NK-92 (cell line): ENCODE measurements around the gene MYRIP.
"Not testable (repeated sequence)": the region's sequence is repeated elsewhere in the genome, so short reads cannot be mapped to it uniquely, and the experiment has no call there.

Experiments used
- DNase-seq: peaks from one replicate; lab custom pipeline; 2025; ENCODE audit not compliant: unreplicated experiment; lab: John Stamatoyannopoulos, UW

Gene MYRIP

GRCh38 chr3:39809181-39809994, at the start of gene MYRIP:
TSS of gene MYRIP (plus strand) at chr3:39809609. CDS start at chr3:39900817, 91,208 bp downstream.
- DNase-seq, result no peak

DNA sequence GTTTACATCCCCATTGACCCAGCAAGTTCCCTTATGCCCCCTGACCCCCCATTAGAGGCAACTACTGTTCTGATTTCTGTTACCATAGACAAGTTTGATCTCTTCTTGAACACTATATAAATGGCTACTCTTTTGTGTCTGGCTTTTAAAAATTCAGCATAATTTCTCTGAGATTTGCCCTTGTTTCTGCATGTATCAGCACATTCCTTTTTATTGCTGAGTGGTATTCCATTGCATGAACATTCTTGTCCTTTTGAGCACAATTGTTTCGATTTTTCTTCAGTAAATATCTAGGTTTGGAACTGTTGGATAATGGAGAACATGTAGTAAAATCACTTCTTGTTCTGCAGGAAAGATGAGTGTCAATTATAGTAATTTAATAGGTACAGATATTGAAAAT, 49.1 kb upstream of the MYRIP start:
- no peak for DNase-seq

GRCh38 chr3:39762537-39763070, 46.8 kb upstream of the MYRIP start:
- DNase-seq, result no peak

DNA sequence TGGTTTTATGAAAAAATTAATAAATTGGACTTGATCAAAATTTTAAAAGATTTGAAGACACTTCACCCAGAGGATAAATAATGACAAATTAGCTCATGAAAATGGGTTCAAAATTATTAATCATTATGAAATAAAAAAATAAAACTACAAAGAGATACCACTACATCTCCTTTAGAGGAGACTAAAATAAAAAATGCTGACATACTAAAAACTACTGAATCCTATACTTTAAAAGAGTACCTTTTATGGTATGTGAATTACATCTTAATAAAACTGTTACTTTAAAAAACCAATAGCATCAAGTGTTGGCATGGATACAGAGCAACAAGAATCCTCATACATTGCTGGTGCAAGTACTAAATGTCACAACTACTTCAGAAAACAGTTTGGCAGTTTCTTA, 46.0 kb upstream of the MYRIP start:
- DNase-seq, result no peak

- no peak for DNase-seq
These were observed 43.8 kb upstream of the MYRIP start for GRCh38 chr3:39765575-39765974.

DNA sequence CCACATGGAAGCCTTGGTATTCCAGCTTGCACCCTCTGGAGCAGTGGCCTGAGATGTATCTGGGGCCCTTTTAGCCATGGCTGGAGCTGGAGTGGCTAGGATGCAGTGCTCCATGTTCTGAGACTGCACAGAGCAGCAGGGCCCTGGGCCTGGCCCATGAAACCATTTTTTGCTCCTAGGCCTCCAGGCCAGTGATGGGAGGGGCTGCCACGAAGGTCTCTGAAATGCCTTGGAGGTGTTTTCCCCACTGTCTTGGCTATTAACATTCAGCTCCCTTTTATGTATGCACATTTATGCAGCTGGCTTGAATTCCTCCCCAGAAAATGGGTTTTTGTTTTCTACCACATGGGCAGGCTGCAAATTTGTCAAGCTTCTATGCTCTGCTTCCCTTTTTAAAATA, 43.0 kb upstream of the MYRIP start:
- DNase-seq, result no peak

DNA sequence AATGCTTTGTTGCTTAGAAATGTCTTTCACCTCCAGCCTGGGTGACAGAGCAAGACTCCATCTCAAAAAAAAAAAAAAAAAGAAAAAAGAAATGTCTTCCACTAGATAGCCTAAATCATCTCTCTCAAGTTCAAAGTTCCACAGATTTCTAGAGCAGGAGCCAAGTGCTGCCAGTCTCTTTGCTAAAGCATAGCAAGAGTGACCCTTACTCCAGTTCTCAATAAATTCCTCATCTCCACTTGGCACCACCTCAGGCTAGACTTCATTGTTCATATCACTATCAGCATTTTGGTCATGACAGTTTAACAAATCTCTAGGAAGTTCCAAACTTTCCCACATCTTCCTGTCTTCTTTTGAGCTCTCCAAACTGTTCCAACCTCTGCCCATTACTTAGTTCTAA, 42.5 kb upstream of the MYRIP start:
- not testable (repeated sequence) for DNase-seq

GRCh38 chr3:39778168-39778567, 31.2 kb upstream of the MYRIP start:
- DNase-seq, result not testable (repeated sequence)

DNA sequence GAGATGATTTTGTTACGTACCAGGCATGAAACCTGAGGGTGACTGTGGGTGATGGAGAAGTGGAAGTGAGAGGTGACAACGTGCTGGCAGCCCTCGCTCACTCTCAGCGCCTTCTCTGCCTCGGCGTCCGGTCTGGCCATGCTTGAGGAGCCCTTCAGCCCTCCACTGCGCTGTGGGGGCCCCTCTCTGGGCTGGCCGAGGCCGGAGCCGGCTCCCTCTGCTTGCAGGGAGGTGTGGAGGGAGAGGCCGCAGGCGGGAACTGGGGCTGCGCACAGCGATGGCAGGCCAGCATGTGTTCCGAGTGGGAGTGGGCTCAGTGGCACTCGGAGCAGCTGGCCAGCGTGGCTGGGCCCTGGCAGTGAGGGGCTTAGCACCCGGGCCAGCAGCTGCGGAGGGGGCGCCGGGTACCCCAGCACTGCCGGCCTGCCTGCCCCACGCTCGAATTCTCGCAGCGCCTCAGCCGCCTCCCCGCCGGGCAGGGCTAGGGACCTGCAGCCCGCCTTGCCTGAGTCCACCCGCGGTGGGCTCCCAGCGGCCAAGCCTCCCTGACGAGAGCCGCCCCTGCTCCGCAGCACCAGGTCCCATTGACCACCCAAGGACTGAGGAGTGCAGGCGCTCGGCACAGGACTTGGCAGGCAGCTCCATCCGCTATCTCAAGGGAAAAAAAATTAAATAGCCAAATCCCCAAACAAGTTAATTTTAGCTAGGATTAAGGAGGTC, 29.7 kb upstream of the MYRIP start:
- no peak for DNase-seq

DNA sequence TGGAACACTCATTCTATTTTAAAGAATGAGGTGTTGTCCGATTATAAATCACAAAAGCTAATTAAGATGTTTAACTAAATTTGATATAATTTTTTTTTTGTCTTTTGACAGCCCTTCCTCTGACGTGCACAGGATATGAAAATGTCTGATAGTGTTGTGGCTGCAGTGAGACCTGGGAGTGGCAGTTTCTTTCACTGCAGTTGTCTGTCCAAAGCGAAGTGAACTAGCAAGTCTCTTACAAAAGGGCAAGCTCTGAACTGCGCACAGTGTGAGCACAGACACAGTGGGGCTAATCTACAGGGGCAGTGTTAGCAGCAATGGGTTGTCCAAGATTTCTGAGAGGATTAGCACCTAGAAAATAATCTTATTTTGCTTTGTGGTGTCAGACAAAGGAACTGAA, 29.1 kb upstream of the MYRIP start:
- DNase-seq, result no peak

GRCh38 chr3:39781025-39781424, 28.4 kb upstream of the MYRIP start:
- no peak for DNase-seq

DNA sequence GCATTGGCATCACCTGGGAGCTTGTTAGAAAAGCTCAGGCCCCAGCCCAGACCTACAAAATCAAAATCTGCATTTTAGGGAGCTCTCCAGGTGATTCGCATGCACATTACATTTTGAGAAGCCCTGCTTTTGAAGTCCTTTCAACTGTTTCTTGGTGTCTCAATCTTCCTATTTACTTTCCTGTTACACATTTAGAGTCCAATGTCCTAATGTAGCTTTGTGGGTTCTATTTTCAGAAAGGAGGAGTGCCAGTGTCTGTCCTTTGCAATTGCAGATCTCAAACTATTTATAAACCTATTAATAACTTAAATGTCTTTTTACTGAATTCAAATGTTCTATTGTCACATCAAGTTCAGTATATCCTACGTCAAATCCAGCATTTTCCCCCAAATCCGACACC, 27.8 kb upstream of the MYRIP start:
- DNase-seq, result no peak

- no peak for DNase-seq
These were observed 25.7 kb upstream of the MYRIP start for GRCh38 chr3:39783680-39784079.

DNA sequence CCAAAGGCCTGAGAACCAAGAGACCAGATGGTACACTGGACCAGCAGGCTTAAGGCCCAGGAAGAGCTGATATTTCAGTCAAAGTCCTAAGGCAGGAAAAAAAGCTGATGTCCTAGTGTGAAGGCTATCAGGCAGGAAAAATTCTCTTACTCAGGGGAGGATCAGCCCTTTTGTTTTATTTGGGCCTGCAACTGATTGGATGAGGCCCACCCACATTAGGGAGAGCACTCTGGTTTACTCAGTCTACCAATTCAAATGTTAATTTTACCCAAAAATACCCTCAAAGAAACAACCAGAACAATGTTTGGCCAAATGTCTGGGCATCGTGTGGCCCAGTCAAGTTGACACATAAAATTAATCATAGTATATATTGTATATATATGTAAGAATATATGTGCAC, 24.5 kb upstream of the MYRIP start:
- DNase-seq, result no peak

GRCh38 chr3:39788128-39788883, 21.1 kb upstream of the MYRIP start:
- DNase-seq, result no peak

DNA sequence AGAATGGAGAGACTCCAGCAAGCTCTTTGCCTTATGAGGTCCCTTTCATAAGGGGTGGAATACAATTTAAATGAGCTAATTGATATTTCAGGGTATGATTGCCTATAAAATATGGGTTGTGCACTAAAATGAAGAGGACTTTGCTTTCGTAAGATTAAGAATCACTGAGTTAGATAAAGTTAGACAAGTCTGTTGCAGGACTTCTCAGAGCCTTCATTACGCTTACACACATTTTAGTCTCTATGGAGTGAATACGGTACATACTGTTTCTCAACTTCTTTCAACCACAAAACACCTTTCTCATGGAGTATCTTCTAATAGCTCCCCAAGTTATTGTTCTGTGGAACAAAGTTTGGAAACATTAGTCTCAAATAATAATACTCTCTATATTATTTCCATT, 17.8 kb upstream of the MYRIP start:
- DNase-seq, result no peak

GRCh38 chr3:39794880-39795279, 14.5 kb upstream of the MYRIP start:
- no peak for DNase-seq

GRCh38 chr3:39801216-39801615, 8.2 kb upstream of the MYRIP start:
- DNase-seq, result no peak

GRCh38 chr3:39802486-39802885, 6.9 kb upstream of the MYRIP start:
- DNase-seq, result not testable (repeated sequence)

DNA sequence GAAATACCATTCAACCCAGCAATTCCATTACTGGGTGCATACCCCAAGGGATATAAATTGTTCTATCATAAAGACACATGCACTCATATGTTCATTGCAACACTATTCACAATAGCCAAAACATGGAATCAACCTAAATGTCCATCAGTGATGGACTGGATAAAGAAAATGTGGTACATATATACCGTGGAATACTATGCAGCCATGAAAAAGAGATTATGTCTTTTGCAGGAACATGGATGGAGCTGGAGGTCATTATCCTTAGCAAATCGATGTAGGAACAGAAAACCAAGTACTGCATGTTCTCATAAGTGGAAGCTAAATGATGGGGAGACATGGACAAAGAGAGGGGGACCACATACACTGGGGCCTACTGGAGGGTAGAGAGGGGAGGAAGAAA, 5.5 kb upstream of the MYRIP start:
- no peak for DNase-seq

- no peak for DNase-seq
These were observed 4.5 kb upstream of the MYRIP start for GRCh38 chr3:39804951-39805350.

DNA sequence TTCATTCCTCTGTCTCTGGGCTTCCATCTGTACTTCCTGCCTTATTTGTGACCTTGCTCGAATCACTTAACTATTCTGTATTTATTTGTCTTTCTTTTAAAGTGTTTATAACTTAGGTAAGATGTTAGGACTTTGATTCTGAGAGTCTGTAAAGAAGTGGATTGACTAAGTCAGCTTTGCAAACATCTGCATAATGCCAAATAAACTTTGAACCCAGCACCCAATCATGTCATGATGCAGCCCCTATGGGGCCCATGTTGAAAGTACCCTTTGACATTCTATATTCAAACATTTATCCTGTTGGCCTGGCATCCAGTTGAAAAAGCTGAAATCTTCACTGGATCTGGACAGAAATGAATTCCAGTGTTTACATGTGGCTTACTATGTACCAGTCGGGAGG, 3.8 kb upstream of the MYRIP start:
- DNase-seq, result no peak
